Measurements from ENCODE around the gene PPARA.

The PPARA gene

DNA sequence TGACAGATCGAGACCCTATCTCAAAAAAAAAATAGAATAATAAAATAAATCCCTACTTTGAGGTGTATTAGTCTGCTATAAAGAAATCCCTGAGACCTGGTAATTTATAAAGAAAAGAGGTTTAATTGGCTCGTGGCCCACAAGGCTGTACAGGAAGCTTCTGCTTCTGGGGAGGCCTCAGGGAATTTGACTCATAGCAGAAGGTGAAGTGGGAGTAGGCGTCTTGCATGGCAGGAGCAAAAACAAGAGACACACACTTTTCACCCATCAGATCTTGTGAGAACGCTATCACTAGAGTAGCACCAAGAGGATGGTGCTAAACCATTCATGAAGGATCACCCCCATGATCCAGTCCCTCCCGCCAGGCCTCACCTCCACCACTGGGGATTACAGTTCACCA lies 70.6 kb downstream of the PPARA start:
- no peak for DNase-seq

DNA sequence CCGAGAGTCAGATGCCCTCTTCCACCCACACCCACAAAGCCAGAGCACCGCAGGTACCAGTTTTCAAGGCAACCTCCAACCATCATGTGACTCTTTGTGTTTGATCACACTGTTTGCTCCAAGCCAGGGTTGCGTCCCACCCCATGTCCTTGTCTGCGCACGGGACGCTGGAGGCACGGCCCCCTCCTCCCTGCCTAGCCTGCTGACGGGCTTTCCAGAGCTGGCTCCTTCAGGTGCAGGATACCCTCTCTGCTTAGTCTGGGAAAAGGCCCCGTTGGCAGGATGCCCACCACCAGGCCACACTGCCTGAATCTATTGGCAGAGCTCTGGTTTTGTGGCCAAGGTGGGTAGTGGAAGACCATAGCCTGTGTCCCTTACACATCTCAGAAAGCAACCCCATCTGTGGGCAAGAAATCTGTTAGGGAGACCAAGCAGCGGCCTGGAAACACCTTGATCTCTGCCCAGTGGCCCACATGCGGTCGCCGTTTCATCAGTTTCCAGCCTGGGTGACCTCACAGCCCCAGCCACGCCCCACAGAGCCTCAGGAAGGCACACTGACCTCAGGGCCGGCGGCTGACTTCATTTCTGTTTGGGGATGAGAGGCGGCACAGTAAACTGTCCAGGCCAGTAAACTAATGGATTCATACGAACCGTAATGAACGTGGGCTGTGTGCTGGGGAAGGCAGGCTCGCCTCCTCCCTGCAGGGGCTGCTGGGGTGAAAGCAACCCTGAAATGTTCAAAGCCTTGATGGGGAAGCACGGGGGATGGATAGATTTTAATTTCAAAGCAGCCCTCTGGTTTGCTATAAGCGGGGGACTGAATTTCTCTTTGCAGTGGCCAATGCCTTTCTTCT lies 73.9 kb downstream of the PPARA start:
- DNase-seq, result no peak

DNA sequence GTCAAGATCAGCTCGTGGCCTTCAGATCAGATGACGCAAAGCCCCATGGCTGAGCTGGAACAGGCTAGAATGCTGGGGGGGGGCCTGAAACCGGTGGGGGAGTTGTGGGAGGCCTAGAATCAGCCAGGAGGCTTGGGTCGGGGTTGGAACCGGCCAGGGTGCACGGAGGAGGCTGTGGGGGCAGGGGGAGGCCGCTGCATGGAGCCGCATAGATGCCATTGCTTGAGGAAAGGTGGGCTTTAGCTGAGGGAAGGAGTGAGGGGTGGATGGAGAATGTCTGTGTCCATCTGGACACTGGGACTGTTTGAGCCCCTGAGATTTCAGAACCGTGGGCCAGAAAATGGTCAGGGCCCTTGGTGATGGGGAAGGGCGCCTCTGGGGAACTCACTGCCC lies 74.6 kb downstream of the PPARA start:
- no peak for DNase-seq

DNA sequence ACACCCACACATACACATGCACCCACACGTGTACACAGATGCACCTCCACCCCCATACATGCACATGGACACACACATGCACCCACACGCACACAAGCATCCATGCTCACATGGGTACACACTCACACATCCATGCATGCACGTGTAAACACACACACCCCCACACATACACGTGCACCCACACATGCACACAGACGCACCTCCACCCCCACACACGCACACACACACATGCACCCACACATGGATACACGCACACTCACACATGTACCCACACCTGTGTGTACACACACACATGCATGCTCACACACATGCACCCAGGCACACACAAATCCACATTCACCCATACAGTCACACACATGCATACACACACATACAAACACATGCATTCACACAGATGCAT lies 75.3 kb downstream of the PPARA start:
- DNase-seq, result no peak

- DNase-seq, result no peak
These were observed 76.3 kb downstream of the PPARA start for GRCh38 chr22:46226577-46226976.

DNA sequence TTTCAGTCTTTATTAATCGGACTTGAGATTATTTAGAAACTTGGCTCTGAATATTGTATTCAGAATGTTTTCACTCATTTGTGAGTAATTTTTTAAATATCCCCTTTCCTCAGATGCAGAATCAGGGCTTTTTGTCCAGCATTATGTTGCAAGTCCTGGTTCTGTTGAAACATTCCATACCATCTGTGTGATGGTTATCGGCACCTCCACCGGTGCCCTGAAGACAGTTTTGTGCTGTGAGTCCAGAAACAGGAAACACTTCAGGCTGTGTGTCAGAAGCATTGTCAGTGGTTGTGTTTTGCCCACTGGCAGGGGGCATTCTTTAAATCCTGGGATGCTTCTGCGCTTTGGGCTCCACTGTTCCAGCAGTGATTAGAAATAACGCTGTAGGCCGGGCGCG lies 79.4 kb downstream of the PPARA start:
- peak; percentile 6 for DNase-seq

DNA sequence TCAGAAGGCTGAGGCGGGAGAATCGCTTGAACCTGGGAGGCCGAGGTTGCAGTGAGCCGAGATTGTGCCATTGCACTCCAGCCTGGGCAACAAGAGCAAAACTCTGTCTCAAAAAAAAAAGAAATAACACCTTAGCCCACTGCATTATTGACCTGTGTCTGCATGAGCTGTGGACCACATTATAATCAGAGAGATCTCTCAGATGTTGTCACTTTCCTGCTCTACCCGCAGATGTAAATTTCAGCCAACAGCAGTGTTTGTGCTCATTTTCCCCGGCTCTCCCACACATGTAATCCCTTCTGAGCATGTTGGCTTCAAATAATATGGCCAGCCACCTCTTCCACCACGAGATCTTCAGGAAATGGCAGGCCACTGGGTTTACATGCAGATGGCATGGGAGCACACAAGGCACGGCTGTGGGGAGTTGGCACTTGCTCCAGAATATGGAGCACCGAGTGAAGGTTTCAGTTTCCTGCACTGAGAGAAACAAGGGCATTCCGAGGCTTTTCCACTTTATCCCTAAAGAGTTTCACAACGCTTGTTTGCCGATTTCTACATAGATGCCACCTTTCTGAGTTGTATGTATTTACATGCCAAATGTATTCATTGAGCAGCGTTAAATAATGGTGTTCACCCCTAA lies 80.1 kb downstream of the PPARA start:
- no peak for DNase-seq

GRCh38 chr22:46233231-46233630 lies 82.9 kb downstream of the PPARA start:
- DNase-seq, result peak; percentile 85

GRCh38 chr22:46234969-46235368 lies 84.6 kb downstream of the PPARA start:
- no peak for DNase-seq

GRCh38 chr22:46237453-46238124 lies 87.3 kb downstream of the PPARA start:
- no peak for DNase-seq

DNA sequence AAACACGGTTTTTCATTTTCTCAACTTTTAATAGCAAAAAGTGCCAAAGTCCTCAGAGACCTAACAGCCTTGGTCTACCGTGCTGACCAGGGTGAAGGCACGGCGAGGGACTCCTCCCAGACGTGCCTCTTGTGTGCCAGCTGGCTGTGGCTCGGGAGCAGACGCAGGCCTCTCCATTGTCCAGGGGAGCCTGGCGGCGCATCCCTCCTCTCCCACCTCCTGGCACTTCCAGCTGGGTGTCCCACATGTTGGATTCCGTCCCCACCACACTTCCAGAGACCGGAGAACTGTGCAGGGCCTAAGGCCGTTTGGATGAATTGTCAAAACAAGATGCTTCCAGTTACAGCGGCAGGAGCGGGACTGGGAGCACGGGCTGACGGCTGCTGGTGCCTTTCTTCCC lies 88.2 kb downstream of the PPARA start:
- DNase-seq, result no peak

- no peak for DNase-seq
These were observed 89.1 kb downstream of the PPARA start for GRCh38 chr22:46239261-46240048.

DNA sequence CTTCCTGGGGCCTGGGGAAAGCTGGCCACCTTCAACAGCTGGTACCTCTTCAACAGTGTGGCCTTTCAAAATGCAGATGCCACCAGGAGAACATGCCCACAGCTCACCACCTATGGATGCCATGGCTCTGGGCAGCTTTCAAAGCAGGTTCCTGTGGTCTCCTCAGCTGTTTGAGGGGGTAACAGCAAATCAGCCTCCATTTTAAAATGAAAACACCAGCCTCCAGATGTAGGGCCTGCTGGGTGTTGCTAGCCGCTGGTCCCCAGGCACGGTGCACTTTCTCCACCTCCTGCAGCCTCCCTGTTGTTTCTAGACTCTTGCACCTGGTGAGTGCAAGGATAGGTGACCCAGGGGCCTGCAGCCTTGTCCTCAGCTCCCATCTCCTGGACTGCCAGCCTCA lies 89.7 kb downstream of the PPARA start:
- no peak for DNase-seq

- DNase-seq, result peak; percentile 26
These were observed 90.2 kb downstream of the PPARA start for GRCh38 chr22:46240506-46240905.

DNA sequence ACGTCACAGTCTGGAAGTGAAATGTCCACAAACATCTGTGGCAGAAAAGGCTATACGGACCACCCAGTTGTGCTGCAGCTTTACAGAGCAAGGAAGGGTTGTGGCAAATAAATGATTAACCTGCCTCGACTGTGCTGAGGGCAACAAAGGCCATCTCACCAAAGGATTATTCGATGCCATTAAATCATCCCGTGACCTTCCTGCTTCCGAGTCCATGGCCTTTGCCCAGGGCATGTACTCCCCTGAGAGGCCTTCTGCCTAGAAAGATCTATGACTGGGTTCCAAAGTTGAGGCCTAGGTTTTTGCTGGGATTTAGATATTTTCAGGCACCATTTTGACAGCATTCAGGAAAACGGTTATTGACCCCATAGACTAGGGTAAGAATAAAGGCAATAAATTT lies 90.6 kb downstream of the PPARA start:
- DNase-seq, result no peak

DNA sequence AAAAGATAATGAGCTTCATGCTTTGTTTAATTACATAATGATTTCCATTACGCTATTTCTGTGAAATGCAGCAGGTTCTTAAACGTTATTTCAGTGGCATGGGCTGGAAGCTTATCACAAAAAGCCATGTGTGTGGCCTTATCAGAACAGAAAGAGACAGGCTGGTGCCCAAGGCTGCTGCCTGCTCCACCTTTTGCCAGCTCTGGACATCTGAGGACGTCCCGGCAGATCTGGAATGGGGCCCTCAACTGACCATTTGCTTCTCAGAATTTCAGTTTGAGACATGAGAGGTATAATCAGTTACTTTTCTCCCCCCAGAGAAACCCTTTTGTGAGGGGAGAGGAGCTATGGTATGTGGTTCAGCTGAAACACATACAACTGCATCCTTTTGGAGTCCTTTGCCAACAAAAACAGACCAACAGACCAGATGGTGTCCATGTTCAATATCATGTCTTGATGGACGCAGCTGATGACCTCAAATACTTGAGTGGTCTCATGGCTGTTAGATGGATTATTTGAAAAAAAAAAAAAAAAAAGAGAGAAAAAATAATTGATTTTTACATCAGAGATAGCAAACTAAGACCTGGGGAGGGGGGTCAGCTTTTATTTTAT lies 91.2 kb downstream of the PPARA start:
- no peak for DNase-seq

GRCh38 chr22:46242076-46242475 lies 91.8 kb downstream of the PPARA start:
- DNase-seq, result peak; percentile 17

DNA sequence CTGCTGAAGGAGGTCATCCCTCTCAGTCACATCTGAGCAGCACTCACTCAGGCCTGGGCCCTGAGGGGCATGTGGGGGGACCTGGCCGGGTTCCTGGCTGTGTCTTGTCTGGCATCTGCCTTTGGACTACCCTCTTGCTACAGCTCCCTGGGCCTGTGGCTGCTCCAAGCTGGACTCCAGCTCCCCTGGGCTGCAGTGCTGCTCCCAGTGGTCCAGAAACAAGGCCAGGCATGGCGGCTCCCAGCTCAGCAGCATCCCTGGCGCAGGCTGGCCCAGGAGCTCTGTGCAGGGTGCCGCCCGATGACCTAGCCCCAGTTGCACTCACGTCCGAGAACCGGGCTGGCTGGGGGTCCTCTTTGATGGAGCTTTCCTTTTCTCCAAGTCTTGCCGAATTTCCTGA lies 94.4 kb downstream of the PPARA start:
- DNase-seq, result no peak

DNA sequence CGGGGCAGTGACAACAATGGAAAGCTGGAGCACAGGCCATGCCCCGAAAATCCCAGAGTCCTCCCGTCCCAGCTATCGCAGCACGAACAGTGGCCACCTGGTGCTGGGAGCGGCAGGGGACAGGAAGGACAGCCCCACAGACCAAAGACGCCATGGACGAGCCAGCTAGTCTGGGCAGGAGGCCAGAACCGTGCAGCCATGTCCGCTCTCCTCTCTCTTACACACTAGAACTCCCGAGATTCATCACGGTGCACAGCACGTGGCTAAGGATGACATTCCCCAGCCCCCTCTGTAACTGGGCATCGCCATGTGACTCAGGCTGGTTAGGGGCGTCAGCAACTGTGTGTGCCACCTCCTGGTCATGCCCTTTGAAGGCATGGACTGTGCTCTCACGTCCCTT lies 95.2 kb downstream of the PPARA start:
- no peak for DNase-seq

DNA sequence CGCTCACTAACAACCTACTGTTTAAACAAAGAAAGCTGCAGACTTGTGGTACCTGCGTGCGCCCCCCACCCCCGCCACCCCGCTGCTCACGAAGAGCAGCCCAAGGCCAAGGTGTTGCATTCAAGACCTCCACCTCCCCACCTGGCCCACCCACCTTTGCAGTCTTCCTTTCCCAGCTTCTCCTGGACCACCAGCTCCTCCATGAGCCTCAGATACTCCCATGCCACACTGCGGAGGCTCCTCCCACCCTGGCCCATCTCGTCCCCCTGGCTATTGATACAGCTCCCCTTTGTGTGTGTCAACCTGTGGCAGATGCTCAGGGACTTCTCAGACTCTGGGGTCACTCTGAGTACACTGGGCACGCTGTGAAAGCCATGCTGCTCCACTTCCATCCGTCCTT lies 95.9 kb downstream of the PPARA start:
- DNase-seq, result no peak

GRCh38 chr22:46247443-46247975 lies 97.2 kb downstream of the PPARA start:
- DNase-seq, result no peak

DNA sequence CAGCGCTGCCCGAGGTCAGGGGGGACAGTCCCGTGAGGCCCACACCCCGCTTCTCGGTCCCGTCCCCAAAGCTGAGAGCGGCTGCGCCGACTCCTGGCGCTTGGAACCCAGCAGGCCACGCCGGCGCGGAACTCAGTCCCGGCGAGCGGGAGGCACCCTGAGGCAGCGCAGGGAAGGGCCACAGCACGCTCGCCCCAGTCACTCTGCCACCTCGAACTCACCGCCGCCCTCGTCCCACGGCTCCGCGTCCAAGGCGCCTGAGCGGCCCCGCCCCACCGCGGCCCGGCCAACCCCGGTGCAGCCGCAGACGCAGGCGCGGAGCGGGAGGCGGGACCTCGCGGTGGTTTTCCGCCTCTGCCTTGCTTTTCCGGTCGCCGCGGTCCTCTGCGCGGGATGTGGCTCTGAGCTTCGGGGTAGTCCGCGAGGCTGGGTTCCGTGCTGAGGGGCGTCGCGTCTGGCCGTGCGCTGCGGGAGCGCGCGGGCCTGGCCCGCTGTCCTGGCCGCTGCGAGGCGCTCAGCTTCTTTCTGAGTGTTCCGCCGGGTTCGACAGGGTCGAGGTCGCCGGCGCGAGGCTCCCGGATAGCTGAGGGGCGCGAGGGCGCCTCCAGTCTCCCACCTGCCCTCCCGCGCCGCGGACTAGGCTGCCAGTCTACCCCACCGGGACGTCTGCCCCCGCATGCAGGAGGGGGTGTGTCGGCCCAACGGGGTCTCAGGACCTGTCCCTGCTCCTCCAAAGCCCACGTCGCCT lies 99.9 kb downstream of the PPARA start, which contains the start of gene CDPF1:
Gene CDPF1 (minus strand): TSS at position 259 of the 748 bp plus-strand sequence. CDS start 2,009 bp downstream, outside the sequence.
- peak; percentile 95 for DNase-seq
